Cardiac septum (tissue), 1 donor: ENCODE data around the gene TRMT2A. TPM values are rescaled to one million over a fixed set of nuclear protein-coding genes. Genes with fewer than 3 reads are reported as not detected.
"Not testable (repeated sequence)": the region's sequence is repeated elsewhere in the genome, so short reads cannot be mapped to it uniquely, and the experiment has no call there.

Source experiments
- DNase-seq: peaks from one replicate; pipeline ENCODE4 v3.0.0-alpha.2; 2020; ENCODE audit warnings: low spot score
- intact Hi-C: fragments of 100-400 bp; cut with DNase I; formaldehyde crosslinking; loops from one replicate; pipeline ENCODE4 v1.14.0; 2022
- total RNA-seq: library from RNA; stranded (reverse); fragmentation: NEBNext Ultra II Directional; extraction: Animal tissue kit (Norgen Biotek cat#: 25700); gene quantifications from one replicate; pipeline ENCODE4 v1.2.1, GENCODE V29; 2021
- donor health status: DM: no; HTN: no; CAD: no.

TRMT2A gene
- total RNA-seq, 1 donor from 2014 or later: 24.0 TPM

DNA sequence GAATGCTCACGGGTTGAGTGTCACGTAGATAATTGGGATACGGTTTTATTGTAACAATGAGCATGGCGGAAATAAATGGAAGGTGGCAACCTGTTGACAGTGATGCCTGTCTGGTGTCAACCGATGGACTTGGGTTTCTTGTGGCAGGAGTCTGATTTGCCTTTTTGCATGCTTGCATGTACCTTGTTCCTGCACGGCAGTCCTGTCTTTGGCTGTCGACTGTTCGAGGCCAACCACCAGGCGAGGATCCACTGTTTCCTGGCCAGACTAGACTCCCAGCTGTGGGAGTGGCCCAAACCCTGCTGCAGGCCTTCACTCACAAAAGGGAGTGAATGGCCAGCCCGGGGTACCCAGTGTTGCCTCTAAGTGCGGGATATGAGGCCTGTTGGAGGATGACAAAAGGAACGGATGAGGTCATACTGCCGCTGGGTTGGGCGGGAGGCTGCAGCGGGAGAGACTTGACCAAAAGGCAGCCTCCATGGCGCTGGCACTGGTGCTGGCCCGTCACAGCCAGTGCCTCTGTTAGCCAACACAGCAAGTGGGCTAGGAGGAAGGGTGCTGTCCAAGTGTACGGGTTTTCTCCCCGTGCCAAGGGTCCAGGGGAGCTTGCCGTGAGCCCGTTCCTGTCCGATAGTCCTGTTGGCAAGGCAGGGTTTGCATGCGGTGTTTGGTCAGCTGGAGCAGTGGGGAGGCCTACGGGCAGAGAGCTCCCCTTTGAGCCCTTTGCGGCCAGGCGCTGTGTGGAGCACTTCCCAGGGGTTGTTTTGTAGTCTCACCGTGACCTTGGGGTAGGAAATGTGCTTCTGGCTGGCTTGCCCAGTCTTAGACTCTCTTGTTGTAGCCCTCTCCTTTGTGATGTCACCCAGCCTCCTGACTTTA, 36.0 kb downstream of the TRMT2A start:
- DNase-seq: peak; percentile 72
- intact Hi-C loops: loop anchor here (2.0 kb wide), 1 partner anchor 60 kb away; the partner anchor contains the start of gene TANGO2

- DNase-seq: peak; percentile 78
- intact Hi-C loops: loop anchor here (2.0 kb wide), 1 partner anchor 60 kb away; the partner anchor contains the start of gene TANGO2
Observed at GRCh38 chr22:20080445-20080775, 36.6 kb downstream of the TRMT2A start.

GRCh38 chr22:20079745-20080444, 37.1 kb downstream of the TRMT2A start, which contains the start of gene DGCR8:
Gene DGCR8 (plus strand): TSS chr22:20080241. CDS start chr22:20085964, 5,723 bp downstream.
- intact Hi-C loops: loop anchor here (1.0 to 5.0 kb wide), 3 partner anchors 37 to 237 kb away; partner anchors contain the start of genes TANGO2 and TRMT2A
- DNase-seq: peak; percentile 97

- DNase-seq: no peak
- intact Hi-C loops: loop anchor here (5.0 kb wide), 1 partner anchor 241 kb away; no protein-coding TSS in a partner anchor
Observed at GRCh38 chr22:20076627-20077172, 40.3 kb downstream of the TRMT2A start.

GRCh38 chr22:20071524-20071972, 45.5 kb downstream of the TRMT2A start:
- intact Hi-C loops: no loop called here
- no peak for DNase-seq

GRCh38 chr22:20069331-20070042, 47.5 kb downstream of the TRMT2A start:
- no peak for DNase-seq
- intact Hi-C loops: no loop called here

DNA sequence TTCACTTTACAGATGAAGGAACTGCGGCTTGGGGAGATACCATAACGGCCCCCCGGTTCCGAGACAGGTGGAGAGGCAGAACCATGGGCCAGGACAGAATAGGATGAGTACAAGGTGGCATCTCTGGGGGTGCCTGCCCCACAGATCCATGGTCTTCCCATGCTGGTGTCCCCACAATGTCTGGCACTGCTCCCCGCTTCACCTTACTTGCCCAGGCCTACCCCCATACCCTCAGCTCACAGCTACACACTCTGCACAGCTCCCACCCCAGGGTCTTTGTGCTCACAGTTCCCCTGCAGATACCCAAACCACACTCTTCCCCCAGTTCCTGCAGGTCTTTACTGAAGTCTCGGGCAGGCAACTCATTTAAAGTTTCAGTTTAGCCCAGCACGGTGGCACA, 48.4 kb downstream of the TRMT2A start:
- DNase-seq: no peak

DNA sequence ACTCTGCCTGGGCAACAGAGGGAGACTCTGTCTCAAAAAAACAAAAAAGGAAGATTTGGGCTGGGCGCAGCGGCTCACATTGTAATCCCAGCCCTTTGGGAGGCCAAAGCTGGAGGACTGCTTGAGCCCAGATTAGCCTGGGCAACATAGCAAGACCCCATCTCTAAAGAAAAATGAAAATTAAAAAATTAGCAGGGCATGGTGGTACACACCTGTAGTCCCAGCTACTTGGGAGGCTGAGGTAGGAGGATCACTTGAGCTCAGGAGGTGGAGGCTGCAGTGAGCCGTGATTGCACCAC, 49.7 kb downstream of the TRMT2A start:
- intact Hi-C loops, DNase-seq: not testable (repeated sequence)

More for the DNA sequence above, 48.4 kb downstream of the TRMT2A start:
- intact Hi-C loops: no loop called here

- DNase-seq: no peak
- intact Hi-C loops: no loop called here
Observed at GRCh38 chr22:20066617-20067383, 50.2 kb downstream of the TRMT2A start.

DNA sequence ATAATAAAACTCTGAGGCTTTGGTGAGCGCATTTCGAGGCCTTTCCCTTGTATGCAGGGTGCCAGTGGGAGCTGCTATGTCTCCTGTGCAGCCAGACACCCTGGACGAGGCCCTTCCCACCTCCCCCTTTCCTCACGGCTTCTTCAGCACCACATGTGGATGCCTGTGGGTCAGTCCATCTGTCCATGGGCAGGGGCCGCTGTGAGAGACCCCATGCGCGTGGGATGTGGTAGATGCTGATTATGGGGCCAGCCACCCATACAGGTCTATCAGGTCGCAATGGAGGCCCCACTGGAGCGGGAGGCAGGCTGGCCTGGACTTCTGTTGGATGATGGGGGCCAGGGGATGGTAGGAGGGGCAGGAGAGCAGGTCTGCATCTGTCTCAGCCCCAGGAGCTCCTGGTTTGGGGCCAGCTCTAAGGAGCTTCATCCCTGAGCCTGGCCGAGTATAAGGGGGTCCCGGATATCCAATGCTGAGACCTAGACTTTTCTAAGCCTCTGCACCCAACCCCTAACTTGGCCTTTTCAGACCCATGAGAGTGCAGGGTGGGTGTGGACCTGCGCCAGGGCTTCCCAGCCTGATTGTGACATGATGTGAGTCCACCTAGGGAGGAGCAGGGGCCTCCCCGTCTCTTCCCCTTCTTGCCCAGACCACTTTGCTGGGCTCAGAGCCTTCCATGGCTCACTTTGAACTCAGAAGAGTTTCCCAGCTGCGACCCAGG, 51.0 kb downstream of the TRMT2A start:
- DNase-seq: no peak
- intact Hi-C loops: no loop called here

- intact Hi-C loops: no loop called here
- DNase-seq: no peak
Observed at GRCh38 chr22:20064545-20065262, 52.3 kb downstream of the TRMT2A start.

DNA sequence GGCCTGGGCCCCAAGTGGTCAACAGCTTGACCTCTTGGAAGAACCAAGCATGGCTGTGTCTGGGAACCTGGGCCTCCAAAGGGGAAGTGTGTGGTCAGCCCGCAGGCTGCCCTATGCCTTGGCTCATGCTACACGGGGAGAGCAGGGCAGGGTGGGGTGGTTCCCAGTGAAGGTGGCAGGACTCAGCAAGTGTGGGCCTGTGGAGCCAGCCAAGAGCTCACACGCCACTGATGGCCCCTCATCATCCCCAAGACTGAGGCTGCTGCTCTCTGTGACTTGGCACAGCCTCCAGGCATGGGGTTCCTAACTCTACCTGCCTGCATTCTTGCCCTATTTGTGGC, 52.9 kb downstream of the TRMT2A start:
- intact Hi-C loops: no loop called here
- DNase-seq: no peak

GRCh38 chr22:20063271-20064139, 53.5 kb downstream of the TRMT2A start:
- intact Hi-C loops: no loop called here
- no peak for DNase-seq

GRCh38 chr22:20062766-20063083, 54.3 kb downstream of the TRMT2A start:
- DNase-seq: no peak
- intact Hi-C loops: no loop called here

GRCh38 chr22:20062043-20062765, 54.8 kb downstream of the TRMT2A start:
- DNase-seq: no peak
- intact Hi-C loops: no loop called here
